Vagina (tissue), 2 donors: Measurements from ENCODE around the gene CPA4.

ENCODE experiments used
- CTCF ChIP-seq, 3 experiments: fragments of 450-650 bp in 2 of 3; fragments of 200-600 bp in 1 of 3; sonication (generic) in 1 of 3; IDR thresholded peaks; one replicate each; pipeline ENCODE4 v1.5.1; 2017 to 2019; ENCODE audit warnings: antibody characterized with exemption in 3 of 3, mild to moderate bottlenecking in 2 of 3, moderate library complexity in 2 of 3
- POLR2A ChIP-seq, 2 donors: fragments of 450-650 bp; IDR thresholded peaks; one replicate each; pipeline ENCODE4 v1.6.1; 2017; ENCODE audit warnings: antibody characterized with exemption in 2 of 2, mild to moderate bottlenecking in 2 of 2, moderate library complexity in 2 of 2
- POLR2AphosphoS5 ChIP-seq, 2 donors: sonication (generic); formaldehyde crosslinking; IDR thresholded peaks; one replicate each; pipeline ENCODE4 v1.9.0; 2017; ENCODE audit warnings: antibody characterized with exemption in 2 of 2, mild to moderate bottlenecking in 2 of 2, low read depth in 1 of 2; ENCODE audit not compliant: insufficient read depth in 1 of 2

GRCh38 chr7:130367088-130367755 is 74.3 kb downstream of the CPA4 start:
- TF ChIP-seq POLR2AphosphoS5 (IDR thresholded peaks at IDR 0.05; ENCODE audit: insufficient read depth in 1 of 2, low read depth in 1 of 2) (no peak), CTCF (IDR thresholded peaks at IDR 0.05) (no peak), POLR2A (IDR thresholded peaks at IDR 0.05) (no peak)
